Esophagus squamous epithelium (tissue), 5 donors: ENCODE results near the gene ZNF516. TPM values are rescaled to one million over a fixed set of nuclear protein-coding genes. Genes with fewer than 3 reads are reported as not detected.

Source experiments
- DNase-seq: peaks from one replicate; lab custom pipeline; 2025; lab: John Stamatoyannopoulos, UW
- H3K27ac ChIP-seq, 4 donors: fragments of 200-600 bp; sonication (generic); one replicate each; pipeline ENCODE4 v1.5.1; 2016 to 2019; ENCODE audit warnings: mild to moderate bottlenecking in 1 of 4
- H3K27me3 ChIP-seq, 4 donors: fragments of 200-600 bp; sonication (generic); 1 replicate in 3 of 4; 2 replicates in 1 of 4; pipeline versions ENCODE4 v1.5.1 to v1.6.0; 2017 to 2021; ENCODE audit warnings: antibody characterized with exemption in 1 of 4
- H3K36me3 ChIP-seq, 3 donors: fragments of 200-600 bp; sonication (generic); one replicate each; pipeline ENCODE4 v1.5.1; 2016 to 2019
- H3K4me1 ChIP-seq, 3 donors: fragments of 200-600 bp; sonication (generic); one replicate each; pipeline ENCODE4 v1.5.1; 2017 to 2019
- H3K4me3 ChIP-seq, 4 donors: fragments of 200-600 bp; sonication (generic); 1 replicate in 3 of 4; 2 replicates in 1 of 4; pipeline ENCODE4 v1.5.1; 2016 to 2019; ENCODE audit warnings: mild to moderate bottlenecking in 2 of 4, moderate library complexity in 1 of 4
- H3K9me3 ChIP-seq, 3 donors: fragments of 200-600 bp; sonication (generic); one replicate each; pipeline ENCODE4 v1.5.1; 2016 to 2019
- CTCF ChIP-seq, 6 experiments: fragments of 450-650 bp in 4 of 6; fragments of 200-600 bp in 2 of 6; sonication (generic) in 2 of 6; IDR thresholded peaks; one replicate each; pipeline ENCODE4 v1.5.1; 2016 to 2019; ENCODE audit warnings: antibody characterized with exemption in 6 of 6, mild to moderate bottlenecking in 4 of 6, moderate library complexity in 4 of 6
- POLR2A ChIP-seq, 4 donors: fragments of 450-650 bp; IDR thresholded peaks; one replicate each; pipeline ENCODE4 v1.6.1; 2017; ENCODE audit warnings: antibody characterized with exemption in 4 of 4, mild to moderate bottlenecking in 4 of 4, moderate library complexity in 3 of 4
- WGBS, 2 donors: methylation state at CpG; one replicate each; pipeline ENCODE4 v1.1.5; 2018; 5-methylcytosine and 5-hydroxymethylcytosine counted together
- intact Hi-C: fragments of 100-400 bp; cut with DNase I; formaldehyde crosslinking; loops from one replicate; pipeline ENCODE4 v1.15.0; 2022
- total RNA-seq, 4 donors: library from RNA; depleted of rRNA; stranded (reverse); fragments of >200 nt; gene quantifications; one replicate each; pipeline ENCODE4 v1.1.0, GENCODE V29; 2016
- donor health status: DM: yes; HTN: yes; CAD: no.

The ZNF516 gene
- total RNA-seq, 4 donors from 2014 or later, result 18.0 to 23.9 (median 19.2) TPM

GRCh38 chr18:76391746-76392145, 103.3 kb downstream of the ZNF516 start:
- peak overlapping the region in 1 of 4 donors; percentile 13 for H3K27ac ChIP-seq
- peaks cover 33 to 67% (median 33%) of the 10 kb centered on the region in 3 donors for H3K4me1 ChIP-seq
- WGBS, 2 donors, result 95 to 97% methylated on average over 6 to 12 of the region's 19 CpGs
- no peaks in the 10 kb centered on the region for H3K27me3 ChIP-seq
- no peak overlapping the region for H3K4me3 ChIP-seq
- H3K9me3 ChIP-seq, result no peaks in the 10 kb centered on the region
- no peak for DNase-seq
- intact Hi-C loops, result no loop called here
- TF ChIP-seq POLR2A (IDR thresholded peaks at IDR 0.05) (no peak), CTCF (IDR thresholded peaks at IDR 0.05) (no peak)
- no peaks in the 10 kb centered on the region for H3K36me3 ChIP-seq

- 76 to 78% methylated on average over 9 of the region's 9 CpGs for WGBS, 2 donors
- peak overlapping the region in 1 of 4 donors; percentile 6 for H3K27ac ChIP-seq
- no peak for DNase-seq
These were observed 104.0 kb downstream of the ZNF516 start for GRCh38 chr18:76391038-76391437.

GRCh38 chr18:76390452-76391035, 104.5 kb downstream of the ZNF516 start:
- no peaks in the 10 kb centered on the region for H3K9me3 ChIP-seq
- 60 to 95% methylated on average over 4 to 8 of the region's 17 CpGs for WGBS, 2 donors
- TF ChIP-seq POLR2A (IDR thresholded peaks at IDR 0.05) (no peak), CTCF (IDR thresholded peaks at IDR 0.05) (no peak)
- no peaks in the 10 kb centered on the region for H3K27me3 ChIP-seq
- intact Hi-C loops, result no loop called here
- peak overlapping the region in 2 of 4 donors; percentile 6 to 27 for H3K27ac ChIP-seq
- H3K4me1 ChIP-seq, result peaks cover 33 to 71% (median 33%) of the 10 kb centered on the region in 3 donors
- H3K4me3 ChIP-seq, result no peak overlapping the region
- DNase-seq, result no peak
- H3K36me3 ChIP-seq, result no peaks in the 10 kb centered on the region

More at GRCh38 chr18:76391038-76391437, 104.0 kb downstream of the ZNF516 start:
- no peak for TF ChIP-seq POLR2A (IDR thresholded peaks at IDR 0.05)
- no peak for TF ChIP-seq CTCF (IDR thresholded peaks at IDR 0.05)
- no peaks in the 10 kb centered on the region for H3K9me3 ChIP-seq
- no peaks in the 10 kb centered on the region for H3K36me3 ChIP-seq
- H3K4me3 ChIP-seq, result no peak overlapping the region
- peaks cover 33 to 70% (median 36%) of the 10 kb centered on the region in 3 donors for H3K4me1 ChIP-seq
- H3K27me3 ChIP-seq, result no peaks in the 10 kb centered on the region
- intact Hi-C loops, result no loop called here

GRCh38 chr18:76389716-76390115, 105.3 kb downstream of the ZNF516 start:
- intact Hi-C loops, result no loop called here
- Histone ChIP-seq H3K4me1 (peaks cover 25 to 69% (median 29%) of the 10 kb centered on the region in 3 donors), H3K4me3 (no peak overlapping the region), H3K9me3 (no peaks in the 10 kb centered on the region), H3K27me3 (no peaks in the 10 kb centered on the region), H3K27ac (peak overlapping the region in 2 of 4 donors; percentile 4 to 27), H3K36me3 (peaks cover 0 to 6% (median 0%) of the 10 kb centered on the region in 3 donors)
- 62% methylated on average over 11 of the region's 11 CpGs for WGBS, 2 donors
- no peak for DNase-seq
- TF ChIP-seq POLR2A (IDR thresholded peaks at IDR 0.05), result no peak
- TF ChIP-seq CTCF (IDR thresholded peaks at IDR 0.05), result no peak

- intact Hi-C loops, result no loop called here
- peak overlapping the region in 2 of 4 donors; percentile 4 to 22 for H3K27ac ChIP-seq
- no peaks in the 10 kb centered on the region for H3K27me3 ChIP-seq
- TF ChIP-seq CTCF (IDR thresholded peaks at IDR 0.05) (no peak), POLR2A (IDR thresholded peaks at IDR 0.05) (no peak)
- peaks cover 25 to 68% (median 29%) of the 10 kb centered on the region in 3 donors for H3K4me1 ChIP-seq
- H3K9me3 ChIP-seq, result no peaks in the 10 kb centered on the region
- 74% methylated on average over 7 to 9 of the region's 9 CpGs for WGBS, 2 donors
- peaks cover 0 to 8% (median 0%) of the 10 kb centered on the region in 3 donors for H3K36me3 ChIP-seq
- H3K4me3 ChIP-seq, result no peak overlapping the region
- DNase-seq, result no peak
These were observed 106.1 kb downstream of the ZNF516 start for GRCh38 chr18:76388891-76389423.
